ENCODE measurements around the gene OCIAD1. TPM values are rescaled to one million over a fixed set of nuclear protein-coding genes. Genes with fewer than 3 reads are reported as not detected.

OCIAD1 gene
- total and polyA plus RNA-seq, 2 donors (not counting 1 experiment from before 2014, with no cell fraction given) = 82.3 to 119 TPM

- Histone ChIP-seq H3K79me2 (ENCODE audit: control insufficient read depth, insufficient read depth, low read length) (no peaks in the 10 kb centered on the region), H4K20me1 (ENCODE audit: control insufficient read depth, insufficient read depth, low read length, poor library complexity, severe bottlenecking) (no peaks in the 10 kb centered on the region), H3K4me1 (ENCODE audit: control insufficient read depth in 2 of 2, insufficient read depth in 2 of 2, low read length in 2 of 2) (peaks cover 24 to 25% of the 10 kb centered on the region in 2 donors), H3K27me3 (replicated peaks in 1 of 4; ENCODE audit: control extremely low read depth in 1 of 4, control insufficient read depth in 3 of 4, insufficient read depth in 4 of 4, low read length in 3 of 4) (no peaks in the 10 kb centered on the region), H3K27ac (ENCODE audit: low read length in 2 of 2) (no peak overlapping the region), H3K4me2 (replicated peaks; ENCODE audit: low read depth, low read length, poor library complexity, severe bottlenecking) (no peak overlapping the region), H3K4me3 (ENCODE audit: control extremely low read depth in 1 of 5, extremely low read depth in 1 of 5, insufficient read depth in 1 of 5, low read depth in 2 of 5, low read length in 4 of 5) (no peak overlapping the region), H2AFZ (ENCODE audit: insufficient read depth, low read depth, low read length, poor library complexity, severe bottlenecking) (no peak overlapping the region), H3K36me3 (replicated peaks in 1 of 2; ENCODE audit: control extremely low read depth in 1 of 2, control insufficient read depth in 1 of 2, extremely low read depth in 1 of 2, insufficient read depth in 2 of 2, low read length in 1 of 2) (no peaks in the 10 kb centered on the region), H3K9ac (ENCODE audit: low read length) (no peak overlapping the region), H3K9me3 (ENCODE audit: control extremely low read depth in 1 of 3, control insufficient read depth in 2 of 3, insufficient read depth in 1 of 3, low read length in 2 of 3) (no peaks in the 10 kb centered on the region)
- no peaks in the 10 kb centered on the region for H3K9me3 Mint-ChIP-seq (ENCODE audit: insufficient read depth)
- intact Hi-C loops (cut with micrococcal nuclease) = no loop called here
- ATAC-seq (ENCODE audit: low read depth) (no peak), DNase-seq (no peak)
- H3K27me3 Mint-ChIP-seq = no peaks in the 10 kb centered on the region
- H3K4me1 Mint-ChIP-seq = peaks cover 29% of the 10 kb centered on the region
- ChIA-PET POLR2A (no interaction called here), CTCF (no interaction called here)
- H3K27ac Mint-ChIP-seq = no peak overlapping the region
- TF ChIP-seq EZH2 (IDR thresholded peaks at IDR 0.05; ENCODE audit: borderline replicate concordance, insufficient read depth, low read depth, low read length, poor library complexity, severe bottlenecking) = no peak
- TF ChIP-seq, protein P1, sequence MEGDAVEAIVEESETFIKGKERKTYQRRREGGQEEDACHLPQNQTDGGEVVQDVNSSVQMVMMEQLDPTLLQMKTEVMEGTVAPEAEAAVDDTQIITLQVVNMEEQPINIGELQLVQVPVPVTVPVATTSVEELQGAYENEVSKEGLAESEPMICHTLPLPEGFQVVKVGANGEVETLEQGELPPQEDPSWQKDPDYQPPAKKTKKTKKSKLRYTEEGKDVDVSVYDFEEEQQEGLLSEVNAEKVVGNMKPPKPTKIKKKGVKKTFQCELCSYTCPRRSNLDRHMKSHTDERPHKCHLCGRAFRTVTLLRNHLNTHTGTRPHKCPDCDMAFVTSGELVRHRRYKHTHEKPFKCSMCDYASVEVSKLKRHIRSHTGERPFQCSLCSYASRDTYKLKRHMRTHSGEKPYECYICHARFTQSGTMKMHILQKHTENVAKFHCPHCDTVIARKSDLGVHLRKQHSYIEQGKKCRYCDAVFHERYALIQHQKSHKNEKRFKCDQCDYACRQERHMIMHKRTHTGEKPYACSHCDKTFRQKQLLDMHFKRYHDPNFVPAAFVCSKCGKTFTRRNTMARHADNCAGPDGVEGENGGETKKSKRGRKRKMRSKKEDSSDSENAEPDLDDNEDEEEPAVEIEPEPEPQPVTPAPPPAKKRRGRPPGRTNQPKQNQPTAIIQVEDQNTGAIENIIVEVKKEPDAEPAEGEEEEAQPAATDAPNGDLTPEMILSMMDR (IDR thresholded peaks at IDR 0.05) = no peak
- H3K4me3 Mint-ChIP-seq = no peak overlapping the region
These were observed 39.6 kb upstream of the OCIAD1 start for GRCh38 chr4:48791313-48791712.

DNA sequence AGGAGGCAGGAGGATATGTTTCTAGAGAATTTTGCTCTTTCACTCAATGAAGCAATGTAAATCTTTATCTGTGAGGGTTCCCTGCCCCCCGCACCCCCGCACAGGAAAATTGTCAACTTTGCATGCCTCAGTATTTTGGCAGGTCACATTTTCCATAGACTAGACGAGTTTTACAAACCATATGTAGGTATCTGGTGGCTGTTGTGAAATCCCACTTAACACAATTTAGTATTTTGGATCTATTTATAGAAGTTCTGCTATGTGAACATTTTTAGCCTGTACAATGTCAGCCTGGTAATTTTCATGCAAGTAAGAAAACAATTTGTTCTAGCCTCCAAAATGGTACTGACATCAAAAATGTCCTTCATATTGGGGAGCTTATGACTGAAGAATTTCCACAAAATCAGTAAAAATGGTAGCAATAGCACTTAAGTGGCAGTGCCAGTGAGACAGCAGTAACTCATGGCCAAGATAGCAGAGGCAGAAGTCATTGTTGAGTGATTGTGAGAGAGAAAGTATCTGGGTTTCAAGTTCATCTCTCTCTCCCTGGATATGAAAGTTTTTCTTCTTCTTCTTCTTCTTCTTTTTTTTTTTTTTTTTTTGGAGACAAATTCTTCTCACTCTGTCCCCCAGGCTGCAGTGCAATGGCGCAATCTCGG, 38.4 kb upstream of the OCIAD1 start:
- peak overlapping the region; percentile 32 for H3K4me2 ChIP-seq (replicated peaks; ENCODE audit: low read depth, low read length, poor library complexity, severe bottlenecking)
- peaks cover 24 to 31% of the 10 kb centered on the region in 2 donors for H3K4me1 ChIP-seq (ENCODE audit: control insufficient read depth in 2 of 2, insufficient read depth in 2 of 2, low read length in 2 of 2)
- no peak for ATAC-seq (ENCODE audit: low read depth)
- POLR2A ChIA-PET = interaction anchor here (0.7 kb wide), 1 partner anchor 11 kb away, joined by 7 read pairs; no protein-coding TSS in a partner anchor
- intact Hi-C loops (cut with micrococcal nuclease) = no loop called here
- H3K27ac ChIP-seq (ENCODE audit: low read length in 2 of 2) = no peak overlapping the region
- no peaks in the 10 kb centered on the region for H3K9me3 ChIP-seq (ENCODE audit: control extremely low read depth in 1 of 3, control insufficient read depth in 2 of 3, insufficient read depth in 1 of 3, low read length in 2 of 3)
- H3K9me3 Mint-ChIP-seq (ENCODE audit: insufficient read depth) = no peaks in the 10 kb centered on the region
- no peak for DNase-seq
- H3K36me3 ChIP-seq (replicated peaks in 1 of 2; ENCODE audit: control extremely low read depth in 1 of 2, control insufficient read depth in 1 of 2, extremely low read depth in 1 of 2, insufficient read depth in 2 of 2, low read length in 1 of 2) = no peaks in the 10 kb centered on the region
- TF ChIP-seq, protein P1 (IDR thresholded peaks at IDR 0.05) = no peak
- no peak for TF ChIP-seq EZH2 (IDR thresholded peaks at IDR 0.05; ENCODE audit: borderline replicate concordance, insufficient read depth, low read depth, low read length, poor library complexity, severe bottlenecking)
- peaks cover 30% of the 10 kb centered on the region for H3K4me1 Mint-ChIP-seq
- no peaks in the 10 kb centered on the region for H3K27me3 ChIP-seq (replicated peaks in 1 of 4; ENCODE audit: control extremely low read depth in 1 of 4, control insufficient read depth in 3 of 4, insufficient read depth in 4 of 4, low read length in 3 of 4)
- H3K27ac Mint-ChIP-seq = peak overlapping the region; percentile 50
- no peaks in the 10 kb centered on the region for H3K27me3 Mint-ChIP-seq
- no peak overlapping the region for H3K9ac ChIP-seq (ENCODE audit: low read length)
- no peak overlapping the region for H3K4me3 Mint-ChIP-seq
- H4K20me1 ChIP-seq (ENCODE audit: control insufficient read depth, insufficient read depth, low read length, poor library complexity, severe bottlenecking) = no peaks in the 10 kb centered on the region
- no peak overlapping the region for H2AFZ ChIP-seq (ENCODE audit: insufficient read depth, low read depth, low read length, poor library complexity, severe bottlenecking)
- CTCF ChIA-PET = no interaction called here
- no CpG with 5 or more reads among the region's 5 CpGs for WGBS (ENCODE audit: insufficient coverage)
- H3K4me3 ChIP-seq (ENCODE audit: control extremely low read depth in 1 of 5, extremely low read depth in 1 of 5, insufficient read depth in 1 of 5, low read depth in 2 of 5, low read length in 4 of 5) = no peak overlapping the region
- no peaks in the 10 kb centered on the region for H3K79me2 ChIP-seq (ENCODE audit: control insufficient read depth, insufficient read depth, low read length)

Measured in B cell (primary cell).